Measurements from ENCODE around the gene ZNF30.
"Not testable (repeated sequence)": the region's sequence is repeated elsewhere in the genome, so short reads cannot be mapped to it uniquely, and the experiment has no call there.

Gene ZNF30

GRCh38 chr19:34960103-34960805 lies 33.6 kb downstream of the ZNF30 start:
- peak; percentile 87 for DNase-seq (ENCODE audit: low read depth, low spot score)

GRCh38 chr19:34960940-34961679 lies 34.4 kb downstream of the ZNF30 start:
- no peak for DNase-seq (ENCODE audit: low read depth, low spot score)

- DNase-seq (ENCODE audit: low read depth, low spot score): no peak
Measured at GRCh38 chr19:34961775-34962686, 35.3 kb downstream of the ZNF30 start.

- peak; percentile 32 for DNase-seq (ENCODE audit: low read depth, low spot score)
Measured at GRCh38 chr19:34962687-34963572, 36.2 kb downstream of the ZNF30 start.

- peak; percentile 78 for DNase-seq (ENCODE audit: low read depth, low spot score)
Measured at GRCh38 chr19:34963573-34964406, 37.1 kb downstream of the ZNF30 start, which contains the start of gene ZNF792. ZNF792 (minus strand) TSS chr19:34964229; CDS start chr19:34963662, 567 bp downstream.

- DNase-seq (ENCODE audit: low read depth, low spot score): no peak
Measured at GRCh38 chr19:34964598-34964997, 37.9 kb downstream of the ZNF30 start.

GRCh38 chr19:34965505-34965904 lies 38.8 kb downstream of the ZNF30 start:
- DNase-seq (ENCODE audit: low read depth, low spot score): not testable (repeated sequence)

- DNase-seq (ENCODE audit: low read depth, low spot score): no peak
Measured at GRCh38 chr19:34967551-34967950, 40.8 kb downstream of the ZNF30 start.

GRCh38 chr19:34969721-34970120 lies 43.0 kb downstream of the ZNF30 start:
- no peak for DNase-seq (ENCODE audit: low read depth, low spot score)

GRCh38 chr19:34970185-34970780 lies 43.6 kb downstream of the ZNF30 start:
- DNase-seq (ENCODE audit: low read depth, low spot score): not testable (repeated sequence)

- DNase-seq (ENCODE audit: low read depth, low spot score): no peak
Measured at GRCh38 chr19:34972163-34972705, 45.5 kb downstream of the ZNF30 start.

GRCh38 chr19:34974646-34975045 lies 47.9 kb downstream of the ZNF30 start:
- no peak for DNase-seq (ENCODE audit: low read depth, low spot score)

GRCh38 chr19:34975056-34975455 lies 48.4 kb downstream of the ZNF30 start:
- no peak for DNase-seq (ENCODE audit: low read depth, low spot score)

GRCh38 chr19:34976611-34977010 lies 49.9 kb downstream of the ZNF30 start:
- no peak for DNase-seq (ENCODE audit: low read depth, low spot score)

GRCh38 chr19:34979819-34980640 lies 53.3 kb downstream of the ZNF30 start:
- DNase-seq (ENCODE audit: low read depth, low spot score): no peak

- DNase-seq (ENCODE audit: low read depth, low spot score): no peak
Measured at GRCh38 chr19:34982275-34982674, 55.6 kb downstream of the ZNF30 start.

- no peak for DNase-seq (ENCODE audit: low read depth, low spot score)
Measured at GRCh38 chr19:34983786-34984185, 57.1 kb downstream of the ZNF30 start.

- DNase-seq (ENCODE audit: low read depth, low spot score): no peak
Measured at GRCh38 chr19:34984287-34984686, 57.6 kb downstream of the ZNF30 start.

All from astrocyte of the hippocampus (primary cell).